Endodermal cell (in vitro differentiated cells): Measurements from ENCODE around the gene CDC42BPG. TPM values are rescaled to one million over a fixed set of nuclear protein-coding genes. Genes with fewer than 3 reads are reported as not detected.

Experiments used
- DNase-seq: peaks from one replicate; pipeline ENCODE4 v3.0.0-alpha.2; 2017
- H3K27ac ChIP-seq: 2 replicates; pipeline ENCODE4 v1.5.1; 2013; ENCODE audit warnings: mild to moderate bottlenecking, low read depth, low read length, moderate library complexity
- H3K27me3 ChIP-seq: 2 replicates; pipeline ENCODE4 v1.6.1; 2013; ENCODE audit warnings: mild to moderate bottlenecking, low read length, moderate library complexity; ENCODE audit not compliant: insufficient read depth, control insufficient read depth, poor library complexity, severe bottlenecking
- H3K36me3 ChIP-seq: 2 replicates; pipeline ENCODE4 v1.7.0; 2013; ENCODE audit warnings: mild to moderate bottlenecking, low read length, moderate library complexity; ENCODE audit not compliant: control insufficient read depth, insufficient read depth
- H3K4me1 ChIP-seq: one replicate; pipeline ENCODE4 v1.7.0; 2013; ENCODE audit warnings: low read length; ENCODE audit not compliant: control insufficient read depth, insufficient read depth
- H3K4me3 ChIP-seq: 2 replicates; pipeline ENCODE4 v1.5.1; 2013; ENCODE audit warnings: mild to moderate bottlenecking, low read length, moderate library complexity
- H3K9ac ChIP-seq: 2 replicates; pipeline ENCODE4 v1.6.1; 2013; ENCODE audit warnings: mild to moderate bottlenecking, low read length, moderate library complexity; ENCODE audit not compliant: poor library complexity, severe bottlenecking; ENCODE audit errors: extremely low read depth
- H3K9me3 ChIP-seq: 2 replicates; pipeline ENCODE4 v1.6.1; 2013; ENCODE audit warnings: mild to moderate bottlenecking, low read length, moderate library complexity; ENCODE audit not compliant: control insufficient read depth
- H3K27ac Mint-ChIP-seq: 2 replicates; pipeline ENCODE4 v1.8.0; 2020; ENCODE audit warnings: mixed read lengths
- H3K27me3 Mint-ChIP-seq: 2 replicates; pipeline ENCODE4 v1.8.0; 2021; ENCODE audit warnings: mild to moderate bottlenecking, mixed read lengths; ENCODE audit not compliant: insufficient read depth
- H3K36me3 Mint-ChIP-seq: 2 replicates; pipeline ENCODE4 v1.8.0; 2020; ENCODE audit warnings: low read depth, mixed read lengths
- H3K4me1 Mint-ChIP-seq: 2 replicates; pipeline ENCODE4 v1.8.0; 2020; ENCODE audit warnings: mixed read lengths
- H3K4me3 Mint-ChIP-seq: 2 replicates; pipeline ENCODE4 v1.8.0; 2020; ENCODE audit warnings: mild to moderate bottlenecking, moderate library complexity, mixed read lengths
- H3K9me3 Mint-ChIP-seq: 2 replicates; pipeline ENCODE4 v1.8.0; 2020; ENCODE audit warnings: mild to moderate bottlenecking, mixed read lengths
- WGBS, 2 experiments: methylation state at CpG; one replicate each; pipeline versions ENCODE4 v1.1.5 to v1.1.7; 2013; ENCODE audit warnings: missing lambda C conversion rate in 2 of 2, mixed read lengths in 1 of 2; ENCODE audit not compliant: insufficient coverage in 1 of 2, insufficient read length in 1 of 2; 5-methylcytosine and 5-hydroxymethylcytosine counted together
- total RNA-seq, 2 donors: library from RNA; stranded (reverse); fragmentation: NEBNext Ultra II Directional in 1 of 2; extraction: Animal tissue kit (Norgen Biotek cat#: 25700) in 1 of 2; gene quantifications; 2 replicates in 1 of 2; 3 replicates in 1 of 2; pipeline ENCODE4 v1.2.1, GENCODE V29; 2021
- TF ChIP-seq, protein P1 (sequence below): fragments of 200-600 bp; sonication (generic); conservative IDR thresholded peaks from 2 replicates; pipeline ENCODE4 v1.5.0; 2021; ENCODE audit warnings: antibody characterized with exemption, mild to moderate bottlenecking

CDC42BPG gene
- total RNA-seq, 2 donors from 2014 or later, result 11.1 to 12.6 TPM

DNA sequence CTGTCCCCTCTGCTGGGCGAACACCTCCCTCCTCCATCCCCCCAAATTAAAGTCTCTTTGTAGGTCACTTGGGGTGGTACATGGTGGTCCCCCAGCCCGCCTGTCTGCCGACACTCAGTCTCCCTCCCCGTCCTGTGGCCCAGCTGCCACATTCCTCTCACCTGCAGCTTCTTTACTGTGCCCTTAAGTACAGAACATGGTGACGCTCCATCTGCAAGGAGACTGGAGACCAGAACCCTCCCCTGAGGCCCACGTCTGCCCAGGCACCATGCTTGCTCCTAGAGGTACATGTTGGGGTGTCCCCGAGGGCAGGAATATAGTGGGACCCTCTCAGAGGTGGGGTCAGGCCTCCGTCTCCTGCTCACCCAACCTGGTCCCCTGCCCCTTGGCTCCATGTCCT is 39.6 kb upstream of the CDC42BPG start:
- peaks cover 5% of the 10 kb centered on the region for H3K27me3 Mint-ChIP-seq
- H3K4me3 Mint-ChIP-seq, result no peak overlapping the region
- no peak overlapping the region for H3K27ac Mint-ChIP-seq
- Histone ChIP-seq H3K4me3 (no peak overlapping the region), H3K27me3 (no peaks in the 10 kb centered on the region), H3K27ac (no peak overlapping the region), H3K9me3 (no peaks in the 10 kb centered on the region), H3K36me3 (no peaks in the 10 kb centered on the region), H3K4me1 (peaks cover 6% of the 10 kb centered on the region), H3K9ac (no peak overlapping the region)
- no peak for DNase-seq
- no peaks in the 10 kb centered on the region for H3K36me3 Mint-ChIP-seq
- TF ChIP-seq, protein P1, sequence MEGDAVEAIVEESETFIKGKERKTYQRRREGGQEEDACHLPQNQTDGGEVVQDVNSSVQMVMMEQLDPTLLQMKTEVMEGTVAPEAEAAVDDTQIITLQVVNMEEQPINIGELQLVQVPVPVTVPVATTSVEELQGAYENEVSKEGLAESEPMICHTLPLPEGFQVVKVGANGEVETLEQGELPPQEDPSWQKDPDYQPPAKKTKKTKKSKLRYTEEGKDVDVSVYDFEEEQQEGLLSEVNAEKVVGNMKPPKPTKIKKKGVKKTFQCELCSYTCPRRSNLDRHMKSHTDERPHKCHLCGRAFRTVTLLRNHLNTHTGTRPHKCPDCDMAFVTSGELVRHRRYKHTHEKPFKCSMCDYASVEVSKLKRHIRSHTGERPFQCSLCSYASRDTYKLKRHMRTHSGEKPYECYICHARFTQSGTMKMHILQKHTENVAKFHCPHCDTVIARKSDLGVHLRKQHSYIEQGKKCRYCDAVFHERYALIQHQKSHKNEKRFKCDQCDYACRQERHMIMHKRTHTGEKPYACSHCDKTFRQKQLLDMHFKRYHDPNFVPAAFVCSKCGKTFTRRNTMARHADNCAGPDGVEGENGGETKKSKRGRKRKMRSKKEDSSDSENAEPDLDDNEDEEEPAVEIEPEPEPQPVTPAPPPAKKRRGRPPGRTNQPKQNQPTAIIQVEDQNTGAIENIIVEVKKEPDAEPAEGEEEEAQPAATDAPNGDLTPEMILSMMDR, result no peak
- no peaks in the 10 kb centered on the region for H3K9me3 Mint-ChIP-seq
- peaks cover 21% of the 10 kb centered on the region for H3K4me1 Mint-ChIP-seq
- WGBS, 2 experiments, result 87 to 92% methylated on average over 8 of the region's 8 CpGs

DNA sequence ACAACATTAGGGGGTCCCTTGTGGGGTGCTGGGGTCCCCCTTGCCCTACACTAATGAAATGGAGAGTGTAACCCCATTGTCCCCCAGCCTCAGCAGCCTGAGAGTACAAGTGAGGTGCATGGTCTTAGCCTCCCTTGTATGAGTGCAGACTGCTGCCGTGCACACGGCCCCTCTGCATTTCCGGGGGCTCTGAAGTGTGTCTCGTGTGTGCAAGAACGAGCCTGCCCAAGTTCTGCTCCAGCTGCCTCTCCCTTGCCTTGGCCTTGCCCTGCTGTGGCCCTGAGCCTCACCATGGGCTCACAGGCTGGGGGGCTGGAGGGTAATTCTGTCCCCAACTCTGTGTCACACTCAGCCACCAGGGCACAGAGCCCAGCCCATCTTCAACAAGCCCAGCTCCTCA is 39.1 kb upstream of the CDC42BPG start:
- TF ChIP-seq, protein P1, result no peak
- Histone ChIP-seq H3K9ac (no peak overlapping the region), H3K27me3 (no peaks in the 10 kb centered on the region), H3K9me3 (no peaks in the 10 kb centered on the region), H3K4me3 (no peak overlapping the region), H3K36me3 (no peaks in the 10 kb centered on the region), H3K4me1 (peaks cover 6% of the 10 kb centered on the region), H3K27ac (no peak overlapping the region)
- Mint-ChIP-seq H3K27ac (no peak overlapping the region), H3K27me3 (peaks cover 5% of the 10 kb centered on the region), H3K4me1 (peaks cover 19% of the 10 kb centered on the region), H3K4me3 (no peak overlapping the region), H3K9me3 (no peaks in the 10 kb centered on the region), H3K36me3 (no peaks in the 10 kb centered on the region)
- no peak for DNase-seq
- 96 to 100% methylated on average over 5 of the region's 5 CpGs for WGBS, 2 experiments

DNA sequence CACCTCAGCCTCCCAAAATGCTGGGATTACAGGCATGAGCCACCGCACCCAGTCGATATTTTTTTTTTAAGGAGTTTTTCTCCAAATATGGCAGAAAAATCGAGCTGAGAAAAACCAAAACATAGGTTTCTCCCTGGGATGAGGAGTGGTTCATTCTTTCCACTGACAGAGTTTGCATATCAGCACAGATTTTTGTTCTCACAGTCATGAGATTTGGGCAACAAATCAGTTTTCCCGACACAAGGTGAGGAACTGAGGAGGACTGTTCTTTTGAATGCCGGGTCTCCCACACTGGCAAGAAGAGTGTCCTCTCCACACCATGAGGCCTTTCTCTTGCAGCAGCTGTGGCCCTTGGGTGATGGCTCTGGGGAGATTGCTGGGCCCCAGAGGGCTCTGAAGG is 37.8 kb upstream of the CDC42BPG start:
- DNase-seq, result no peak
- H3K4me1 ChIP-seq, result no peaks in the 10 kb centered on the region
- H3K9ac ChIP-seq, result no peak overlapping the region
- H3K27ac ChIP-seq, result no peak overlapping the region
- 91 to 98% methylated on average over 4 to 5 of the region's 5 CpGs for WGBS, 2 experiments
- Mint-ChIP-seq H3K4me3 (no peak overlapping the region), H3K27ac (no peak overlapping the region), H3K27me3 (peaks cover 6% of the 10 kb centered on the region), H3K4me1 (peaks cover 14% of the 10 kb centered on the region), H3K9me3 (no peaks in the 10 kb centered on the region), H3K36me3 (no peaks in the 10 kb centered on the region)
- no peaks in the 10 kb centered on the region for H3K36me3 ChIP-seq
- H3K27me3 ChIP-seq, result no peaks in the 10 kb centered on the region
- H3K9me3 ChIP-seq, result no peaks in the 10 kb centered on the region
- TF ChIP-seq, protein P1, result no peak
- no peak overlapping the region for H3K4me3 ChIP-seq
